ENCODE data around the gene GPR152. TPM values are rescaled to one million over a fixed set of nuclear protein-coding genes. Genes with fewer than 3 reads are reported as not detected.

The GPR152 gene
- not detected in 2 replicates for total RNA-seq

- DNase-seq (ENCODE audit: extremely low read depth, low read depth, low spot score), result no peak
Observed at GRCh38 chr11:67452141-67452952, at the start of gene GPR152. GPR152 (minus strand) TSS chr11:67452729; CDS start chr11:67452724, 5 bp downstream.

GRCh38 chr11:67501854-67502253, 49.3 kb upstream of the GPR152 start:
- no peak for DNase-seq (ENCODE audit: extremely low read depth, low read depth, low spot score)

- no peak for DNase-seq (ENCODE audit: extremely low read depth, low read depth, low spot score)
Observed at GRCh38 chr11:67500831-67501715, 48.5 kb upstream of the GPR152 start.

- DNase-seq (ENCODE audit: extremely low read depth, low read depth, low spot score), result no peak
Observed at GRCh38 chr11:67500484-67500821, 47.9 kb upstream of the GPR152 start.

GRCh38 chr11:67499808-67500483, 47.4 kb upstream of the GPR152 start:
- no peak for DNase-seq (ENCODE audit: extremely low read depth, low read depth, low spot score)

GRCh38 chr11:67498544-67498972, 46.0 kb upstream of the GPR152 start:
- DNase-seq (ENCODE audit: extremely low read depth, low read depth, low spot score), result no peak

GRCh38 chr11:67497656-67498291, 45.2 kb upstream of the GPR152 start:
- DNase-seq (ENCODE audit: extremely low read depth, low read depth, low spot score), result no peak

- DNase-seq (ENCODE audit: extremely low read depth, low read depth, low spot score), result no peak
Observed at GRCh38 chr11:67496113-67496512, 43.6 kb upstream of the GPR152 start.

GRCh38 chr11:67495234-67496005, 42.9 kb upstream of the GPR152 start:
- no peak for DNase-seq (ENCODE audit: extremely low read depth, low read depth, low spot score)

GRCh38 chr11:67494371-67495233, 42.1 kb upstream of the GPR152 start:
- DNase-seq (ENCODE audit: extremely low read depth, low read depth, low spot score), result no peak

- DNase-seq (ENCODE audit: extremely low read depth, low read depth, low spot score), result no peak
Observed at GRCh38 chr11:67493548-67494370, 41.2 kb upstream of the GPR152 start.

- no peak for DNase-seq (ENCODE audit: extremely low read depth, low read depth, low spot score)
Observed at GRCh38 chr11:67492801-67493547, 40.4 kb upstream of the GPR152 start.

GRCh38 chr11:67492069-67492727, 39.7 kb upstream of the GPR152 start:
- no peak for DNase-seq (ENCODE audit: extremely low read depth, low read depth, low spot score)

GRCh38 chr11:67491276-67492068, 38.9 kb upstream of the GPR152 start:
- DNase-seq (ENCODE audit: extremely low read depth, low read depth, low spot score), result no peak

- DNase-seq (ENCODE audit: extremely low read depth, low read depth, low spot score), result no peak
Observed at GRCh38 chr11:67490727-67491065, 38.2 kb upstream of the GPR152 start.
